ENCODE measurements around the gene POLR1A. TPM values are rescaled to one million over a fixed set of nuclear protein-coding genes. Genes with fewer than 3 reads are reported as not detected.

Gene POLR1A
- total RNA-seq, 1 experiment from 2014 or later, result 47.5 TPM

DNA sequence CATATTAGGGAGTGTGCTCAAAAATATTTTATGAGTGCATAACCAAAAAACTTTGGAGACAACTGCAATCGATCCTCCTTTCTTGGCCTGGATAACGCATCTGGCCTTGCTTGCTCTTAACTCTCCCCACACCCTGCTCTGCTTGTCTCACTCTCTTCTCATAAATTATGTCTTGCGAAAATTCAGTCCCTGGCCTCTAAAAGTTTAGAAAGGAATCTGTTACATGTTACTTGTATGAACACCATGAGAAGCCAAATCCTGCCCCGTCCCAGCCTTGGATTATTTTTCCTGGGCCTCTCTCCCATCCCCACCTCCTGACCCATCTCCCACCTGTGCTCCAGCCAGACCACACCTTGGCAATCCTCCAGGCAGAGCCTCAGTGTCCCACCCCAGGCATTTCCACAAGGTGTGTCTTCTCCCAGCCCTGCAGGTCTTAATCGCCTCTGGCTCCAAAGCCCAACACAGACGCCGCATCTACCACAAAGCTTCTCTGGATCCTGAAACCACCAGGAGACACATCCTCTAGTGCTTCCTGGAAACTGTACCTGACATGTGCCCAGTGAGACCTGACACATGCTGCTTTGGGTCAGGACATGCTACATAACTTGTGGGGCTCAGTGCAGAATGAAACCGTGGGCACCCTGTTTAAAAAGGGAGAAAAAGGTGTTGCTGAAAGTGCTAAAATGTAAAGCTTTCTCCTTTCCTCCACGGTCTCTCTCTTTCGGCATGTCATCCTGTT lies 117.3 kb downstream of the POLR1A start:
- Mint-ChIP-seq H3K27me3 (ENCODE audit: low read depth) (no peaks in the 10 kb centered on the region), H3K36me3 (no peaks in the 10 kb centered on the region), H3K27ac (0 out of 2 replicates have a peak overlapping the region, but pooled peaks have one; percentile 61), H3K9me3 (no peaks in the 10 kb centered on the region), H3K4me1 (no peaks in the 10 kb centered on the region), H3K4me3 (no peak overlapping the region)
- POLR2A ChIA-PET, result interaction anchor here (1.5 kb wide), 1 partner anchor 10 kb away, joined by 3 read pairs; no protein-coding TSS in a partner anchor
- ATAC-seq, result no peak
- CTCF ChIA-PET, result no interaction called here
- TF ChIP-seq, protein P1, sequence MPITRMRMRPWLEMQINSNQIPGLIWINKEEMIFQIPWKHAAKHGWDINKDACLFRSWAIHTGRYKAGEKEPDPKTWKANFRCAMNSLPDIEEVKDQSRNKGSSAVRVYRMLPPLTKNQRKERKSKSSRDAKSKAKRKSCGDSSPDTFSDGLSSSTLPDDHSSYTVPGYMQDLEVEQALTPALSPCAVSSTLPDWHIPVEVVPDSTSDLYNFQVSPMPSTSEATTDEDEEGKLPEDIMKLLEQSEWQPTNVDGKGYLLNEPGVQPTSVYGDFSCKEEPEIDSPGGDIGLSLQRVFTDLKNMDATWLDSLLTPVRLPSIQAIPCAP (CRISPR knock-in tag; IDR thresholded peaks at IDR 0.05), result no peak
- no peak for DNase-seq (ENCODE audit: low spot score)

DNA sequence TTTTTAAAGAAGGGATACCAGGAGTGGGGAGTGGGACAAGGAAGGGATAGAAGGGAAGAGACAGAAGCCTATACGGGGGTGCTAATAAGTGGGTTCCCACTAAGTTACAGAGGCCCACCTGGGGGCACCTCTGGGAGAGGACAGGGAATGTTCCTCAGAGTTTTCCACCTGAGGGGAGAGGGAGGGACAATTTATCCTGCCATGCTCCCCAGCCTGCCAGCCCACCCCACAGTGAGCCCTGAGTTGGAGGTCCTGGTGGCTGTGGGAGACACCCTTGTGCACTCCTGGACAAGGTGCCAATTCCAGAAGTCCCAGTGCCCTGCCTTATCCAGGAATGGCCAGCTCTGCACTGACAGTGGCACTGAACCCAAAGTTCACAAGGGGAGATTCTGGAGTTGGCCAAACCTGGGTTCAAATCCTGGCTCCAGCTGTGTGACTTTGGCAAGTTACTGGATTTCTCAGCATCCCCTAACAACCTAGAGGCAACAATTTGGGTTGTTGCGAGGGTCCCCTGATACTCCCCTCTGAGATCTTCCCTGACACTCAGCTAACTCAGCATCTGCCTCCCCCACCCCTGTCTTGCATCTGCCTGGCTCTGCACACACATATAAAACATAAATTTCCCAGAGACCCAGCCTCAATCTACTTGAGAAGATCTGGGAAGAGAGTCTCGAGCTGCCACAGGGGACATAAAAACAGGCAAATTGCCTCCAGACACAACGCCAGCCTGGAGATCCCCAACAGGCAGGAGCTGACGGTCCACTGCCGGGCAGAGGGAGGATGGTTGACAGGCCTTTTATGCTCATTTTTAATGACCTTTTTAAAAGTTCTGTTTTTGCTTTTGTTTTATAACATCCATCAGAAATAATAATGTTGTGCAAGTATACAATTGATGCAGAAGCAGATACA lies 118.2 kb downstream of the POLR1A start:
- Mint-ChIP-seq H3K4me3 (no peak overlapping the region), H3K9me3 (no peaks in the 10 kb centered on the region), H3K36me3 (no peaks in the 10 kb centered on the region), H3K27ac (no peak overlapping the region), H3K4me1 (no peaks in the 10 kb centered on the region), H3K27me3 (ENCODE audit: low read depth) (peaks cover 2% of the 10 kb centered on the region; the same call in 1 of the 2 replicates)
- ChIA-PET POLR2A (interaction anchor here (1.5 kb wide), 1 partner anchor 9 kb away, joined by 3 read pairs; no protein-coding TSS in a partner anchor), CTCF (no interaction called here)
- ATAC-seq (no peak), DNase-seq (ENCODE audit: low spot score) (no peak)
- TF ChIP-seq, protein P1 (CRISPR knock-in tag; IDR thresholded peaks at IDR 0.05), result no peak
- TF ChIP-seq, protein P2, sequence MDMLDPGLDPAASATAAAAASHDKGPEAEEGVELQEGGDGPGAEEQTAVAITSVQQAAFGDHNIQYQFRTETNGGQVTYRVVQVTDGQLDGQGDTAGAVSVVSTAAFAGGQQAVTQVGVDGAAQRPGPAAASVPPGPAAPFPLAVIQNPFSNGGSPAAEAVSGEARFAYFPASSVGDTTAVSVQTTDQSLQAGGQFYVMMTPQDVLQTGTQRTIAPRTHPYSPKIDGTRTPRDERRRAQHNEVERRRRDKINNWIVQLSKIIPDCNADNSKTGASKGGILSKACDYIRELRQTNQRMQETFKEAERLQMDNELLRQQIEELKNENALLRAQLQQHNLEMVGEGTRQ (CRISPR knock-in tag; IDR thresholded peaks at IDR 0.05), result no peak
- TF ChIP-seq JUN (CRISPR knock-in tag; IDR thresholded peaks at IDR 0.05), result no peak
- no peak for TF ChIP-seq GABPB1 (CRISPR knock-in tag; IDR thresholded peaks at IDR 0.05)
- no peak for TF ChIP-seq ZNF138 (CRISPR knock-in tag; conservative IDR thresholded peaks at IDR 0.05)
- no peak for TF ChIP-seq MYBL2 (CRISPR knock-in tag; IDR thresholded peaks at IDR 0.05)
- no peak for TF ChIP-seq NFYB (CRISPR knock-in tag; conservative IDR thresholded peaks at IDR 0.05; ENCODE audit: low read depth)
- no peak for TF ChIP-seq NFATC4 (CRISPR knock-in tag; IDR thresholded peaks at IDR 0.05)
- TF ChIP-seq, protein P3, sequence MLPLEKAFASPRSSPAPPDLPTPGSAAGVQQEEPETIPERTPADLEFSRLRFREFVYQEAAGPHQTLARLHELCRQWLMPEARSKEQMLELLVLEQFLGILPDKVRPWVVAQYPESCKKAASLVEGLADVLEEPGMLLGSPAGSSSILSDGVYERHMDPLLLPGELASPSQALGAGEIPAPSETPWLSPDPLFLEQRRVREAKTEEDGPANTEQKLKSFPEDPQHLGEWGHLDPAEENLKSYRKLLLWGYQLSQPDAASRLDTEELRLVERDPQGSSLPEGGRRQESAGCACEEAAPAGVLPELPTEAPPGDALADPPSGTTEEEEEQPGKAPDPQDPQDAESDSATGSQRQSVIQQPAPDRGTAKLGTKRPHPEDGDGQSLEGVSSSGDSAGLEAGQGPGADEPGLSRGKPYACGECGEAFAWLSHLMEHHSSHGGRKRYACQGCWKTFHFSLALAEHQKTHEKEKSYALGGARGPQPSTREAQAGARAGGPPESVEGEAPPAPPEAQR (CRISPR knock-in tag; IDR thresholded peaks at IDR 0.05), result no peak
- TF ChIP-seq, protein P4, sequence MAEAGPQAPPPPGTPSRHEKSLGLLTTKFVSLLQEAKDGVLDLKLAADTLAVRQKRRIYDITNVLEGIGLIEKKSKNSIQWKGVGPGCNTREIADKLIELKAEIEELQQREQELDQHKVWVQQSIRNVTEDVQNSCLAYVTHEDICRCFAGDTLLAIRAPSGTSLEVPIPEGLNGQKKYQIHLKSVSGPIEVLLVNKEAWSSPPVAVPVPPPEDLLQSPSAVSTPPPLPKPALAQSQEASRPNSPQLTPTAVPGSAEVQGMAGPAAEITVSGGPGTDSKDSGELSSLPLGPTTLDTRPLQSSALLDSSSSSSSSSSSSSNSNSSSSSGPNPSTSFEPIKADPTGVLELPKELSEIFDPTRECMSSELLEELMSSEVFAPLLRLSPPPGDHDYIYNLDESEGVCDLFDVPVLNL (CRISPR knock-in tag; IDR thresholded peaks at IDR 0.05; ENCODE audit: borderline replicate concordance, low read depth), result no peak
- no peak for TF ChIP-seq NR1H2 (CRISPR knock-in tag; IDR thresholded peaks at IDR 0.05)
- TF ChIP-seq, protein P5, sequence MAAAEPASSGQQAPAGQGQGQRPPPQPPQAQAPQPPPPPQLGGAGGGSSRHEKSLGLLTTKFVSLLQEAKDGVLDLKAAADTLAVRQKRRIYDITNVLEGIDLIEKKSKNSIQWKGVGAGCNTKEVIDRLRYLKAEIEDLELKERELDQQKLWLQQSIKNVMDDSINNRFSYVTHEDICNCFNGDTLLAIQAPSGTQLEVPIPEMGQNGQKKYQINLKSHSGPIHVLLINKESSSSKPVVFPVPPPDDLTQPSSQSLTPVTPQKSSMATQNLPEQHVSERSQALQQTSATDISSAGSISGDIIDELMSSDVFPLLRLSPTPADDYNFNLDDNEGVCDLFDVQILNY (CRISPR knock-in tag; IDR thresholded peaks at IDR 0.05), result no peak
- TF ChIP-seq ETV6 (CRISPR knock-in tag; IDR thresholded peaks at IDR 0.05), result no peak
- TF ChIP-seq SP1 (CRISPR knock-in tag; conservative IDR thresholded peaks at IDR 0.05), result no peak
- TF ChIP-seq TEAD4 (CRISPR knock-in tag; IDR thresholded peaks at IDR 0.05), result no peak
- no peak for TF ChIP-seq ZNF416 (CRISPR knock-in tag; IDR thresholded peaks at IDR 0.05)
- no peak for TF ChIP-seq TP53 (CRISPR knock-in tag; IDR thresholded peaks at IDR 0.05)
